Peyer's patch (tissue), 4 donors: ENCODE data around the gene STRADB. TPM values are rescaled to one million over a fixed set of nuclear protein-coding genes. Genes with fewer than 3 reads are reported as not detected.

ENCODE experiments used
- DNase-seq, 3 donors: peaks; one replicate each; pipeline ENCODE4 v3.0.0-alpha.2; 2017 to 2019
- H3K27ac ChIP-seq, 4 donors: fragments of 200-600 bp; sonication (generic); one replicate each; pipeline ENCODE4 v1.5.1; 2016 to 2019
- H3K27me3 ChIP-seq, 2 donors: fragments of 200-600 bp; sonication (generic); one replicate each; pipeline ENCODE4 v1.5.1; 2019
- H3K36me3 ChIP-seq, 3 donors: fragments of 200-600 bp; sonication (generic); one replicate each; pipeline ENCODE4 v1.5.1; 2016 to 2019
- H3K4me1 ChIP-seq, 4 donors: fragments of 200-600 bp; sonication (generic); one replicate each; pipeline ENCODE4 v1.5.1; 2016 to 2019
- H3K4me3 ChIP-seq, 4 donors: fragments of 200-600 bp; sonication (generic); 1 replicate in 3 of 4; 2 replicates in 1 of 4; pipeline ENCODE4 v1.5.1; 2016 to 2019; ENCODE audit warnings: mild to moderate bottlenecking in 1 of 4
- H3K9me3 ChIP-seq, 4 donors: fragments of 200-600 bp; sonication (generic); one replicate each; pipeline ENCODE4 v1.5.1; 2016 to 2019; ENCODE audit warnings: mild to moderate bottlenecking in 1 of 4
- POLR2A ChIP-seq, 2 donors: fragments of 450-650 bp; IDR thresholded peaks; one replicate each; pipeline ENCODE4 v1.5.1; 2017; ENCODE audit warnings: antibody characterized with exemption in 2 of 2, mild to moderate bottlenecking in 2 of 2, moderate library complexity in 2 of 2
- small RNA-seq, 2 donors: library from RNA; depleted of rRNA; stranded (forward); fragments of <200 nt; gene quantifications; one replicate each; pipeline ENCODE3, GENCODE V24; 2016
- total RNA-seq, 4 donors: library from RNA; depleted of rRNA; stranded (reverse); fragments of >200 nt; gene quantifications; one replicate each; pipeline ENCODE4 v1.1.0, GENCODE V29; 2016
- TF ChIP-seq, protein P1 (sequence below), 6 experiments: fragments of 450-650 bp in 4 of 6; fragments of 200-600 bp in 2 of 6; sonication (generic) in 1 of 6; IDR thresholded peaks; one replicate each; pipeline ENCODE4 v1.5.1; 2017 to 2019; ENCODE audit warnings: antibody characterized with exemption in 6 of 6, mild to moderate bottlenecking in 3 of 6, moderate library complexity in 1 of 6

STRADB gene
- total RNA-seq, 4 donors from 2014 or later = 21.5 to 137 (median 109) TPM

- no peaks in the 10 kb centered on the region for H3K4me1 ChIP-seq
- no peaks in the 10 kb centered on the region for H3K9me3 ChIP-seq
- no peak overlapping the region for H3K4me3 ChIP-seq
- H3K27me3 ChIP-seq = no peaks in the 10 kb centered on the region
- no peaks in the 10 kb centered on the region for H3K36me3 ChIP-seq
- TF ChIP-seq, protein P1, sequence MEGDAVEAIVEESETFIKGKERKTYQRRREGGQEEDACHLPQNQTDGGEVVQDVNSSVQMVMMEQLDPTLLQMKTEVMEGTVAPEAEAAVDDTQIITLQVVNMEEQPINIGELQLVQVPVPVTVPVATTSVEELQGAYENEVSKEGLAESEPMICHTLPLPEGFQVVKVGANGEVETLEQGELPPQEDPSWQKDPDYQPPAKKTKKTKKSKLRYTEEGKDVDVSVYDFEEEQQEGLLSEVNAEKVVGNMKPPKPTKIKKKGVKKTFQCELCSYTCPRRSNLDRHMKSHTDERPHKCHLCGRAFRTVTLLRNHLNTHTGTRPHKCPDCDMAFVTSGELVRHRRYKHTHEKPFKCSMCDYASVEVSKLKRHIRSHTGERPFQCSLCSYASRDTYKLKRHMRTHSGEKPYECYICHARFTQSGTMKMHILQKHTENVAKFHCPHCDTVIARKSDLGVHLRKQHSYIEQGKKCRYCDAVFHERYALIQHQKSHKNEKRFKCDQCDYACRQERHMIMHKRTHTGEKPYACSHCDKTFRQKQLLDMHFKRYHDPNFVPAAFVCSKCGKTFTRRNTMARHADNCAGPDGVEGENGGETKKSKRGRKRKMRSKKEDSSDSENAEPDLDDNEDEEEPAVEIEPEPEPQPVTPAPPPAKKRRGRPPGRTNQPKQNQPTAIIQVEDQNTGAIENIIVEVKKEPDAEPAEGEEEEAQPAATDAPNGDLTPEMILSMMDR (IDR thresholded peaks at IDR 0.05) = no peak
- no peak for TF ChIP-seq POLR2A (IDR thresholded peaks at IDR 0.05)
- no peak overlapping the region for H3K27ac ChIP-seq
- DNase-seq = no peak
Measured at GRCh38 chr2:201517094-201517493, 65.6 kb downstream of the STRADB start.

- H3K4me1 ChIP-seq = no peaks in the 10 kb centered on the region
- no peak for TF ChIP-seq POLR2A (IDR thresholded peaks at IDR 0.05)
- TF ChIP-seq, protein P1 (IDR thresholded peaks at IDR 0.05) = no peak
- no peak overlapping the region for H3K27ac ChIP-seq
- no peaks in the 10 kb centered on the region for H3K9me3 ChIP-seq
- no peak overlapping the region for H3K4me3 ChIP-seq
- no peaks in the 10 kb centered on the region for H3K36me3 ChIP-seq
- H3K27me3 ChIP-seq = no peaks in the 10 kb centered on the region
- DNase-seq = no peak
Measured at GRCh38 chr2:201520201-201520600, 68.7 kb downstream of the STRADB start.

DNA sequence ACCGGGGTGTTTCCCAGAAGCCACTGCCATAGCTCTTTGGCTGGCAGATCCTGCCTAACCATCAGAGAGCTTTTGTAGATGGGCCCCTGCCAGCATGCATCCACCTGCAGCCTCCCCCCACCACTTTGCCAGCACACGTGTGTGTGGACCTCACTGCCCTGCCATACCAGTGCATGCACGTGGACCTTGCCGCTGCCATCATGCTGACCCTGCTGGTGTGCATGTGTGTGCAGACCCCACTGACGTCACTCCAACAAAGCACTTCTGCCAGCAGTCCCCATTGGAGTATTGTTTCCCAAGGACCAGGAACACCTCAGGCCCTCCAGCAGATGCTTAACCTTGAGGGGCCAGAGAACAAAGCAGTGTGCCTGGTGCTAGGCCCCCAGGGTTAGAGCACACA lies 71.4 kb downstream of the STRADB start:
- no peaks in the 10 kb centered on the region for H3K9me3 ChIP-seq
- no peaks in the 10 kb centered on the region for H3K4me1 ChIP-seq
- no peak overlapping the region for H3K4me3 ChIP-seq
- no peak for TF ChIP-seq POLR2A (IDR thresholded peaks at IDR 0.05)
- TF ChIP-seq, protein P1 (IDR thresholded peaks at IDR 0.05) = no peak
- no peaks in the 10 kb centered on the region for H3K36me3 ChIP-seq
- H3K27ac ChIP-seq = no peak overlapping the region
- DNase-seq = no peak
- no peaks in the 10 kb centered on the region for H3K27me3 ChIP-seq

DNA sequence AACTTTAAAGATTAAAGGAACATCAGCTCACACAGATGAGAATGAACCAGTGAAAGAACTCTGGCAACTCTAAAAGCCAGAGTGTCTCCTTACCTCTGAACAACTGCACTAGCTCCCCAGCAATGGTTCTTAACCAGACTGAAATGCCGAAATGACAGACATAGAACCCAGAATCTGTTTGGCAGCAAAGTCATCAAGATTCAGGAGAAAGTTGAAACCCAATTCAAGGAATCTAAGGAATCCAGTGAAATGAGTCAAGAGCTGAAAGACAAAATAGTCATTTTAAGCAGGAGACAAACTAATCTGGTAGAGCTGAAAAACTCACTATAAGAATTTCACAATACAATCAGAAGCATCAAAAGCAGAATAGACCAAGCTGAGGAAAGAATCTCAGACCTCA lies 72.0 kb downstream of the STRADB start:
- Histone ChIP-seq H3K4me3 (no peak overlapping the region), H3K9me3 (no peaks in the 10 kb centered on the region), H3K27ac (no peak overlapping the region), H3K27me3 (no peaks in the 10 kb centered on the region), H3K4me1 (no peaks in the 10 kb centered on the region), H3K36me3 (no peaks in the 10 kb centered on the region)
- no peak for TF ChIP-seq POLR2A (IDR thresholded peaks at IDR 0.05)
- TF ChIP-seq, protein P1 (IDR thresholded peaks at IDR 0.05) = no peak
- no peak for DNase-seq

Small RNA genes within 50 kb of the gene (small RNA-seq; reads per million reads assigned to genes)
- 0 reads per million in 2 donors for gene RF00019

Other genes starting within 250 kb of the STRADB start
- 100 to 1,000 TPM in 1 of 4 donors, 10 to 100 TPM in 3; 32.0 to 262 (median 42.8) TPM for gene CASP8, start 191.2 kb upstream of the STRADB start, total RNA-seq
- gene FLACC1, start 94.4 kb upstream of the STRADB start, total RNA-seq = 1 to 10 TPM in 3 of 4 donors, not detected in 1; 3.3 to 7.8 (median 6.6) TPM
- gene TRAK2, start 282 bp upstream of the STRADB start, total RNA-seq = 10 to 100 TPM; 31.2 to 69.3 (median 47.8) TPM
- gene TMEM237, start 191.8 kb downstream of the STRADB start, total RNA-seq = 10 to 100 TPM in 1 of 4 donors, 1 to 10 TPM in 3; 2.7 to 13.2 (median 6.0) TPM
- not detected for gene MPP4, start 246.9 kb downstream of the STRADB start, total RNA-seq